Sigmoid colon (tissue), 4 donors: ENCODE measurements around the gene BCAS3.
"Not testable (repeated sequence)": the region's sequence is repeated elsewhere in the genome, so short reads cannot be mapped to it uniquely, and the experiment has no call there.

Source experiments
- CTCF ChIP-seq, 4 experiments: fragments of 450-650 bp in 3 of 4; fragments of 200-600 bp in 1 of 4; IDR thresholded peaks; one replicate each; pipeline ENCODE4 v1.5.1; 2016 to 2019; ENCODE audit warnings: antibody characterized with exemption in 4 of 4, mild to moderate bottlenecking in 3 of 4, moderate library complexity in 2 of 4
- EP300 ChIP-seq, 4 donors: sonication (generic); formaldehyde crosslinking; IDR thresholded peaks; one replicate each; pipeline ENCODE4 v1.6.1; 2017; ENCODE audit warnings: antibody characterized with exemption in 4 of 4
- POLR2A ChIP-seq, 2 donors: fragments of 450-650 bp; IDR thresholded peaks; one replicate each; pipeline ENCODE4 v1.6.1; 2016; ENCODE audit warnings: antibody characterized with exemption in 2 of 2, mild to moderate bottlenecking in 2 of 2, moderate library complexity in 2 of 2
- POLR2AphosphoS5 ChIP-seq, 4 donors: sonication (generic); formaldehyde crosslinking; IDR thresholded peaks; one replicate each; pipeline ENCODE4 v1.6.1; 2017; ENCODE audit warnings: antibody characterized with exemption in 4 of 4

- not testable (repeated sequence) for TF ChIP-seq CTCF, POLR2AphosphoS5, POLR2A, EP300 (IDR thresholded peaks at IDR 0.05)
Measured at GRCh38 chr17:61005958-61006357, 328.3 kb downstream of the BCAS3 start.
